Measurements from ENCODE around the gene GNG4.

GRCh38 chr1:235642011-235642942 lies 7.3 kb downstream of the GNG4 start:
- no peak for TF ChIP-seq CTCF (IDR thresholded peaks at IDR 0.05; ENCODE audit: low read length)
- no peak for TF ChIP-seq EZH2 (optimal IDR thresholded peaks at IDR 0.05; ENCODE audit: low read depth, low read length)
- TF ChIP-seq EZH2phosphoT487 (IDR thresholded peaks at IDR 0.05; ENCODE audit: low read length) = no peak
